Inflammatory macrophage (primary cell): ENCODE data around the gene SGSM1.

Experiments
- DNase-seq, 2 donors: peaks; one replicate each; pipeline ENCODE4 v3.0.0-alpha.2; 2020 to 2022

Gene SGSM1

DNA sequence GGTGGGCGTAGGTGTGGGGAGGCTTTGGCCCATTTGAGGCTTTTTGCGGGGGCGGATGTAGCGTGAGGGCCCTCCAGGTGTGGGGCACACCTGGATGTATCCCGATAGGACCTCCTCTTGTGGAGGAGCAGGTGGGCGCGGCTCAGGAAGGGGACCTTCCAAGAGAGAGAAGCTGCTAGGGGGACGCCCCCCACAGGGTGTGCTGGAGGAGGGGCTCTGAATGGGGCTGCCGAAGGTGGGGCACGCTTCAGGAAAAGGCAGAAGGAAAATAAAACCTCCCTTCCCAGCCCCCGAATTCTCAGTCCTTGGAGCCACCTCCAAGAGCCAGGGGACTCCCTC is 621 bp downstream of the SGSM1 start:
- DNase-seq, result no peak

DNA sequence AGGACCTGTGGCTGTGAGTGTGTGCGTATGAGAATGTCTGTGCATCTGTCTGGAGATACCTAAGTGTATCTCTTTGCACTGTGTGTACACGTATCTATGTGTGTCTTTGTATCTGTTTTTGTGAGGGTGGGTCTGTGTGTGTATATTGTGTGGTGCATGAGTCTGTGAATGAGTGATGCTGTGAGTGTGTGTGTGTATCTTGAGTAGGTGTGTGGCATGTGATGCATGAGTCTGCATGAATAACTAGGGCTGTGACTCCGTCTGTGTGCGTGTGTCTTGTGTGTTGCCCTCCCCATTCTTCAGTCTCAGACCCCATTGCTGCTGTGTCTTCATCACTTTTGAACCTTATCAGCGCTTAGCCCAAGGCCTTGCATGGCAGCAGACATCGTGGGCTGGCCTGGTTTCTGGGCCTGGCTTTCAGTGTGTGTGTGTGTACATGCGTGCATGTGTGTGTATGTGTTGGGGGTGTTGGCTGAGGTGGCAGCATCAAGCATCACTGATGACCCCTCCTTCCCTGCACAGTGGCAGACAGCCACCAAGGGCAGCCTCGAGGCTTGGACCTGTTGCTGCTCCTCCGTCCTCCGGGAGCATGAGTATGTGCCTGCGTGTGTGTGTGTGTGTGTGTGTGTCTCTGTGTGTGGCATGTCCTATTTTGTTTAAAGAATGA is 1.4 kb downstream of the SGSM1 start:
- peak in 1 of 2 donors; percentile 1 for DNase-seq

DNA sequence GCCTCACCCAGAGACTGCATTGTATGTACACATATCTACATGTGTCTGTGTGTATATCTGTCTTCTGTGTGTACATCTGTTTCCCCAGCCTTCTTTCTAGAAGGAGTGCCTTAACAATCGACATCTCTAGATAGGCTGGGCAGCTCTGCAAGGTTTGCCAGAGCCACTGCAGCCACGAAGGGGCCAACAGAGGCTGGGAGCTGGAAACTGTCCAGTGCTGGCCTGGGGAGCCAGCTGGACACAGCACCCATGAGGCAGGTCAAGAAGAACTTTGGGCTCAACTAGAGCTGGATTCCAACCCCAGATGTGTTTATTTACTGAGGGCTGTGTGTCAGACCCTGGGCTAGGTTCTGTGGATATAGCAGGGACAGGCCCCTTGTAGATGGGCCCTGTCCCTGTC is 3.3 kb downstream of the SGSM1 start:
- DNase-seq, result no peak

DNA sequence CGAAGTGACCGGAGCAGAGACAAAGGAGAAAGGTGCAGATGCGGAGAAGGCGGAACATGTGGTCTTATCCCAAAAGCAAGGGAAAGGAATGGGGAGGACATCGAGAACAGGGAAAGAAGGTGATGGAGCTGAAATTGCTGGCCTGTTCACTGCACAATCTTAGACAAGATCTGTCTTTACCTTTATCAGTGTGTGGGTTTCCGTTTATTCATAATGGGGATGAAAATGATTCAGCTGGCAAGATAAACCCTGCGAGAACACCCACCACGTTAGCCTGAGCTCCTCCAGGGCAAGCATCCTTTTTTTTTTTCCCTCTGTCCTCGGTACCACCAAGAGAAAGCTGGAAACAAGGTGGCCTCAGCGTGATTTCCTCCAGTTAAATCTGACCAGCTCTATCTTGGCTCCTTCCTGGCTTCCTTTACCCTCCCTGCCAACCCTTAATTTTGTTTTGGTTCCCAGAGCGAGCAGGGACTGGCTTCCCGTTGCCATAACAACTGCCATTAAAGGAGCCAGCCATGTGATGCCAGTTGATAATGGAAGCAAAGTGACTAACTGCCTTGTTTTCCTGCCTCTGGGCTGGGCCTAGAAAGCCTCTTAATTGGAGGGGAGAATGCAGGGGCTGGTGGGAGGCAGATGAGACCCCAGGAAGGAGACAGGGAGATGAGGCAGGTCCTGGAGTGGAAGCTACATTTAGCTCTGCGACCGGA is 4.2 kb downstream of the SGSM1 start:
- DNase-seq, result no peak

DNA sequence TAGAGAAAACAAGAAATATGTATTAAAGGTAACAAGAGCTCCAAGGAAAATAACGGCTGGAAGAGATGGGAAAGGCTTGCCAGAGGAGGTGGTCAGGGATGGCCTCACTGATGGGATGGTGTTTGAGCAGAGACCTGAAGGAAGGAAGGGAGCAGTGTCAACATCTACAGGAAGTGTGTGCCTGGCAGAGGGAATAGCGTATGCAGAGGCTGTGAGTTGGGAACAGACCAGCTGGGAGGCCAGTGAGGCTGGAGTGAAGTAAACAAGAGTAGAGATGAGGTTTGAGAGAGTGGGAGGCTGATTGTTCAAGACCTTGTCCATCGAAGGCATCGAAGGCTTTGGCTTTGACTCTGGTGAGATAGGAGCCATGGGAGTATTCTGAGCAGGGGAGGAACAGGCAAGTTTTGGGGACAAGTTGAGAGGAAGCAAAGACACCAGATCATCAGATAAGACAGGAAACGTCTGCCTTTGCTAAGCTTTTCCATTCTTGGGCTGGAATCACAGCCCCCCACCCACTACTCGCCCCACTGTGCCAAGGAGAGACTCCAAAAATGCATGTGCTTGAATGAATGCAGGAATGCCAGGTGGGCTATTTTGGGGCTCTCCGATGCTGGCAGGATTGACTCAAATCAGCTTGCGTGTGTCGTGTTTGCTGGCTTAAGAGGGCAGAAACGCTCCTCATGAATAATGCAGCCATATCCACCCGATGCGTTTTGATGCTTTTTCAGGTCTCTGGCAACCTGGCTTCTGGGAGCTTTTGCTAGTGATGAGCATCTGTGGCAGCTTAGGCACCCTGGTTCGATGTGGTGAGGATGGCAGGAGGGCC is 7.2 kb downstream of the SGSM1 start:
- no peak for DNase-seq

DNA sequence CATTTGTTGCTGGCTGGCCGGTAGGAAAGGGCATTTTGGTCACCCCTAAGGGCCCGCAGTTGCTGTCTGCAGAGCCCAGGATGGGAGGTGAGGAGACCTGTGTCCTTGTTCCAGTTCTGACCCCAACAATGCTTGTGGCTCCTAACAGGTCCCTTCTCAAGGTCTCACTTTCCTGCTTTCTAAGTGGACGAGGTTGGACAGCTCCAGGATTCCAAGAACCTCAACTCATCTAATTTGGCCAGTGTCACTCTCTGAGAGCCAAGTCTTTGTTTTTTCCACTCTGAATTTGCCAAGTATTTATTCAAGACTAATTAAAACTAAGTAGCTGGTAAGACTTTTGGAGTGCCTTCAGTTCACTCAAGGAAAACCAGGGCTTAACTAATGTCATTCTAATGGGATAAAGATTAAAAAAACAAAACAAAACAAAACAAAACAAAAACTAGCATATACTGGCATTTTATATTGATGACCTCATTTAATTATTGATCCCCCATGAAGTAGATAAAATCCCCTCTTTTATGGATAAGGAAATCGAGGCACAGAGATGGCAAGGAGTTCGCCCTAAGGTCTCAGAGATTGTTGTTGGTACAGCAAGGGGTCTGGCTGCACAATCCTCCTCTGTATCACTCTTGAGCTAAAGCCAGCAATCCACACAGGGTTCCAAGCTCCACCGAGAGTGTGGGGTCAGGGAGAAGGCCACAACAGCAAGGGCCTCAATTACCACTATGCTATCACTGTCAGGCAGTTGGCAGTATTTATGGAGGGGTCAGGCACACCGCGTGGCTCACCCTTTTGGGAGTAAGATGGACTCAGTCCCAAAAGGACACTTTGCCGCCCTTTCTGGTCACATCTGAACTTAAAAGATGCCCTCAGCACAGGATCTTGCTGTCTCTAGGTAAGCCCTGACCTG is 8.1 kb downstream of the SGSM1 start:
- no peak for DNase-seq

DNA sequence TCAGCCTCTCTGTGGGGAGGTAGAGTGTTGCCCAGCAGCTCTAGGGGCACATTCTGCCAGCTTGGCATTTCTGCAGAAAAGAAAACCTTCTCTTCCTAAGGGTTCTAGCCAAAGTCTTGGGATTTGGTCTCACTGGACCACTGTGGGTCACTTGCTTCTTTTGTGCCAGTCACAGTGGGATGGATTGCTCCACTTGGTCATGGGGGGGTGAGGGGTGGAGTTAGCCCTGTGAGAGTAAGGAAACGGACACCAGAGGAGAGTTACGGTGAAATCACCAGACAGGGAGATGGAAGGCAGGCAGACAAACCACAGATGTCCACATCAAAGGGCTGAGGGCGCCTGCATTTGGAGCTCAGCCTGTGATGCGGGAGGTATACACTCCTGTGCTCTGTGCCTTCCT is 10.8 kb downstream of the SGSM1 start:
- no peak for DNase-seq

DNA sequence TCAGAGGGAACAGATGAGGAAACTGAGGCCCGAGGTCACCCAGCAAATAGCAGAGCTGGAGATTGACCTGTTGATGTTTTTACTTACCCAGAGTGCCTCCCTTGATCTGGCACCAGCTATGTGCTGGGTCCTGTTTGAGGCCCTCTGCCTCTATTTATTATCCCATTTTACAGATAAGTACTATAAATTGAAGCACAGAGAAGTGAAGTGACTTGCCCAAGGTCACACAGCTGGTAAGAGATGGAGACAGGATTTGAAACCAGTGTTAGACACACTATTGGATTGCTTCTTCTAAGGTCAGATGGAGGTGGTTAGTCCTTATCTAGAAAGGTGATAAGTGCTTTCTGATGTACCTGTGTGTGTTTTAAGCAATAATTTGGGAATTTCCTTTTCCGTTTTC is 13.5 kb downstream of the SGSM1 start:
- no peak for DNase-seq

DNA sequence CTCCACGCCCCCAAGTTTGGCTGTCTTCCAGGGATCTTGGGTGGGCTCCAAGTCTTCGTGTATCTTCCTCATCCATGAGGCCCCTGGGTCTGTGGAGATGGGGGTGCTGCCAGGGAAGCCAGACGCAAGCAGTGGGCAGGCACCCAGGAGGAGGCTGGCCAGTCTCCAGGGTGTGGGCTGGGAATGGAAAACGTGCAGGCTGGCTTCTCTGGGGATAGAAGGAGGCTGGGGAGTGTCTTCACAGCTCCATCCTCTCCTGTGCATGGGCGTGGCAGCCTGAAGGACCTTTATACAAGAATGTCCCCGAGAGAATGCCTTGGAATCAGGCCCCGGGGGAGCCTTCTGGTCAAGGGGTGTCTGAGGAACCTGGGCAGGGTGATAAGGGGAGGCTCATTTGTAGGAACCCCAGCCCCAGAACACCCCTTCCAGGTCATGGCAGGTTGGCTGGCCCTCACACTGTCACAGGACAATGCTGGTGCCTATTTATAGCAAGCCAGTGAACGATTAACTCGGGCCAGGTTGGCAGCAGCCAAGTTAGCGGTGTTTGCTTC is 14.0 kb downstream of the SGSM1 start:
- no peak for DNase-seq

DNA sequence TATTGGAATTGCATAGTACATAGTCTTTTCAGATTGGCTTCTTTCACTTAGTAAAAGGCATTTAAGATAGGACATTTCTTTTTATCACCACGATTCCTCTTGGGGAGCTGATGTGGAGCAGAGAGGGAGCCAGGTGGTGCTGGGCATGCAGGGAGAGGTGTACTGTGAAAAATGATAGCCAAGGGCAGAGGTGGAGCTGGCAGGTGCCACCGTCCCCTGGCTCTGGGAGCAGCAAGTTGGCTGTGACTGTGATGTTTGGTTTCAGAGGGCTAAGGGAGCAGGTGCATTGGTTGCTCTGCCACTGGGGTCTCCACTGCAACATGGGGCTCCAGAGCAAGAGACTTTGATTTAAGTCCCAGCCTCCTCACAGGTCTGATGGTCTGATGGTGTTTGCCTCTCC is 16.5 kb downstream of the SGSM1 start:
- DNase-seq, result no peak

DNA sequence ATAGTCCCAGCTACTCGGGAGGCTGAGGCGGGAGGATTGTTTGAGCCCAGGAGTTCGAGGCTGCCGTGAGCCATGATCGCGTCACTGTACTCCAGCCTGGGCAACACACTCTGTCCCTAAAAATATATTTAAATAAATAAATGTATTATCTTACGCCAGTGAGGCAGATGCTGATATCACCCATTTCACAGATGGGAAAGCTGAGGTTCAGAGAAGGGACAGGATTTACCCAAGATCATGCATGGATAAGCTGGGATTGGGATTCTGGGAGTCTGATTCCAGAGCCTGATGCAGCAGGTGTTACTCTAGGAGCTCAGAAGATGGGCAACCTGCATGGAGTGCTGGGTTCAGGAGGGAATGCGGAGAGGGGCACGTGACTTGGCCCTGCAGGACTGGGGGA is 17.8 kb downstream of the SGSM1 start:
- DNase-seq, result no peak

DNA sequence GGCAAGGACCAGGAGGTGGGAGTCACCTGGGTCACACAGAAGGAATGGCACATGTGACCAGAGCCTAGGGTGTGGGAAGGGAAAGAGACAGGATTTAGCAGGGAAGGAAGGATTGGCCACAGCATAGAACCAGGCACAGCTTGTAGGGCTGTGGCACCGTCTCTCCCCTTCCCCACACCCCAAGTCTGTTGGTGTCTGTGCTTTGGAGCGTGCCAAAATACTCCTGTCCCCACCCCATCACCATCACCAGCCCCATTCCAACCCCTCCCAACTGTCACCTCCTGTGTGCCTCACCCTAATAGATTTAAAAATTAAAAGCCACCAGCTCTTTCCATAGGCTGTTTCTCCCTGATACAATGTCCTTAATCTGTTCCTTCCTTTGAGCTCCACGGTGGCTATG is 18.2 kb downstream of the SGSM1 start:
- DNase-seq, result no peak

DNA sequence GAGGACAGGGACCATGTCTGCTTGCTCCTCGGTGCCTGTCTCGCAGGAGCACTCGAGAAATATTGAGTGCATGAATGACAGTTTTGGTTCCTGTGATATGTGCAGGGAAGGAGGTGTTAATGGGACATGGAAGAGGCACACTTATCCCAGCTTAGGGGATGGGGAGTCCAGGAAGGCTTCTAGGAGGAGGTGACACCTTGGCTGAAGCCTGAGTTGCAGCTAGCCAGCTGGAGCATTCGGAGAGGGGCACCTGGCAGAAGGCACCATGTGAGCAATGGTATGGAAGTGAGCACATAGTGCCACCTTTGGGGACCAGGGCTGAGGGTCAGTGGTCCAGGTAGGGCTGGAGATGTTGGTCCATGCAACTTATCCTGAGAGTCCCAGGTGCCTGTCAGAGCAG is 18.9 kb downstream of the SGSM1 start:
- DNase-seq, result no peak

DNA sequence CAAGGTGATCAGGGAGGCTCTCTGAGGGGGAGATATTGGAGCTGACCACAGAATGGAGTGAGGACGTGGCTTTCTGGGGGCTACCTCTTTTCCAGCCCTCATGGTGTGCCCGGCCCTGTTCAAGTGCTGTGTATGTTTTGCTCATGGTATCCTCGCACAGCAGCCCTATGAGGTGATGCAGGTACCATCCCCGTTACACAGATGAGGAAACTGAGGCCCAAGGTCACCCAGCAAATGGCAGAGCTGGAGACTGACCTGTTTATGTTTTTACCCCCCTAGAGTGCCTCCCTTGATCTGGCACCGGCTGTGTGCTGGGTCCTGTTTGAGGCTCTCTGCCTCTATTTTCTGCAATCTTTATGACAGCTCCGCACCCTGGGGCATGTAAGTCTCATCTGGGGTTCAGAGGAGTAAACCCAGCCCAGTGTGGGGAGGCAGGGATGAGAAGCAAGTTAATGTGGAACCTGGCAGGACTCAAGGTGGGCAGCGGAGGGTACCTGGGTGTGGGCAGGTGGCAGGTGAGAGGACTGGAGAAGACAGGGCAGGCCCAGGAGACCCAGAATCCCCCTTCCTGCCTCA is 20.8 kb downstream of the SGSM1 start:
- no peak for DNase-seq

DNA sequence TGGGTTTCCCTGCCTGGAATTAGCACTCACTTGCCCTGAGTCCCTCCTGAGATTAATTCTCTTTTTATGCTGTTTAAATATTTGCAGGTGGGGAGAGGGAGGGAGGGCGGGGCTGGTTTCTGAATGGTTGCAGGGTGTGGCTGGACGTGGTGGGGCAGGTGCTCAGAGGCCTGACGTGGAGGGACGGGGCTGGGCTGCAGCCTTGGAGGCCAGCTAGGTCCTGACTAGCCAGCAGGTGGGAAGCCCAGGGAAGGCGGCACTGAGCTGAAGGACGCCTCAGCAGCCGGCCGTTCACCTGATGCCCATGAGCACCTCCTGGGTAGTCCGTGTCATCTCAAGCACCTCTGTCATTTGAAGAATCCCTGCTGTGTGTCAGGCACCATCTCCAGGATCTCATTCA is 21.3 kb downstream of the SGSM1 start:
- DNase-seq, result no peak

DNA sequence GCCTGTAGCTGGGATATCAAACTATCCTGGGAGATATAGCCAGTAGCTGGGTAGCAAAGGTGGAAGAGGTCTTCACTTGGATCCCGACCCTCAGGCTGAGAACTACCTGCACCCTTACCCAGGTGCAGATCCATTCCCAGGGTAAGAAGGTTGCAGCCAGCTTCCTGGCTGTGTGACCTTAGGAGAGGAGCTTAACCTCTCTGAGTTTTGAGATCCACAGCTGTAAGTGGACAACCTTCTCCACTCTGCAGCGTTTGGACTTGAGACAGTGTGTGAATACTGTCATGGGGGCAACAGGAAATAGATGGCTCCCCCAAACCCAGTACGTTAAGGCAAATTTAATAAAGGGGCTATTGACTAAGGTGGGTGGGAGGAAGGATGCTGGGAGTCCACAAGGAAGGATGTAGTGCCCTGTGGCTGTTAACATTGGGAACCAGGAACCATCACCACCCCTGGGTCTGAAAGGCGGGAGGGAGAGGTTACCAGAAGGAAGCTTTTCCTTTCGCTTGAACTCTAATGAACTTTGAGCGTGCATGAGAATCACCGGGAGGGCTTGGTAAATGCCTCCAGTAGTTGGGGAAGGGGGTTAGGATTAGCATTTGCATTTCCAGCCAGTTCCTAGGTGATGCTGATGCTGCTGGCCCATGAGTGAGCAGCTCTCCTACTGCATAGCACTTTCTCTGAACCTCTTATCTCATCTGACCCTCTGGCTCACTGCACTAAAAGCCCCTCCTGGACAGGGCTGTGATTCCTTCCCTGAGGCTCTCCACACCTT is 24.4 kb downstream of the SGSM1 start:
- DNase-seq, result no peak

DNA sequence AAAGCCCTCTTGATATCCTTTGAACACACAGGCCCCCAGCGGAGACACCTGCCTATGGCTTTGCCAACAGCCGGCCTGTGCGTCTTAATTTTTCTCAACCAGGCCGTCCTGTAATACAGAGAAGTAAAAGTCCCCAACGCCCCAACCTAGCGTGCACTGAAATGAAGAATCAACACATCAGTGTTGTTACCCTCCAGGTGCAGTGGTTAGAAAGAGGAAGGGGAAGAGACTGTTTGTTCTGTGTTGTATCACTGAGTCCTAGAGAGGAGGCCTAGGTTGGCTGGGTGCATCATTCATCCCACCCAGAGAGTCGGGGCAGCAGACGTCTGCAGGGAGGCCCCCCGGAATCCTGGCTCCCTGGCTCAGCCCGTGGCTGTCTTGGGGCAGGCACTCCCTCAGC is 25.7 kb downstream of the SGSM1 start:
- DNase-seq, result no peak

DNA sequence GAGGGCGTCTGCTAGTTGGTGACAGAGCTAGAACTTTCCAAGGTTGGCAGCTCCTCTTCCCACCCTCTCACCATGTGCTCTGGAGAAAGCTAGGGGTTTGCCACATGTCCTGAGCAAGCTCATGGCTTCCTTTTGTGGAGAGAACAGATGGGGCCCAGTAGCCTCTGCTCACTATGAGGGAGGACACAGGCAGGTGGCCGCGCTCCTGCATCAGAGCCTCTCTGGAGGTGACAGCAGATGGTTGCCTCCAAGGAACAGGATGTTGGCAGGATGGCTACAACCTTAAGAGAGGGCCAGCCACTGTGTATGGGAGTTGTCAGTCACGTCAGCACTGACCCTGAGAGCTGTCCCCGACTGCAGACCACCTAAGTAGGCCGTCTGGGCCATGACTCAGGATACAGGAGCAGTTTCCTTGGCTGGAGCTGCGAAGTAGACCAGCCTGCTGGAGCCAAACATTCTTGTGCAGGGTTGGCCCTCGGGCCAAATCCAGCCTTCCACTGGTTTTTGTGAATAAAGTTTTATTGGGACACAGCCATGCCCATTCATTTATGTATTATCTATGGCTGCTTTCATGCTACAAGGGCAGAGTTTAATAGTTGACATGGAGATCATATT is 28.0 kb downstream of the SGSM1 start:
- DNase-seq, result no peak

DNA sequence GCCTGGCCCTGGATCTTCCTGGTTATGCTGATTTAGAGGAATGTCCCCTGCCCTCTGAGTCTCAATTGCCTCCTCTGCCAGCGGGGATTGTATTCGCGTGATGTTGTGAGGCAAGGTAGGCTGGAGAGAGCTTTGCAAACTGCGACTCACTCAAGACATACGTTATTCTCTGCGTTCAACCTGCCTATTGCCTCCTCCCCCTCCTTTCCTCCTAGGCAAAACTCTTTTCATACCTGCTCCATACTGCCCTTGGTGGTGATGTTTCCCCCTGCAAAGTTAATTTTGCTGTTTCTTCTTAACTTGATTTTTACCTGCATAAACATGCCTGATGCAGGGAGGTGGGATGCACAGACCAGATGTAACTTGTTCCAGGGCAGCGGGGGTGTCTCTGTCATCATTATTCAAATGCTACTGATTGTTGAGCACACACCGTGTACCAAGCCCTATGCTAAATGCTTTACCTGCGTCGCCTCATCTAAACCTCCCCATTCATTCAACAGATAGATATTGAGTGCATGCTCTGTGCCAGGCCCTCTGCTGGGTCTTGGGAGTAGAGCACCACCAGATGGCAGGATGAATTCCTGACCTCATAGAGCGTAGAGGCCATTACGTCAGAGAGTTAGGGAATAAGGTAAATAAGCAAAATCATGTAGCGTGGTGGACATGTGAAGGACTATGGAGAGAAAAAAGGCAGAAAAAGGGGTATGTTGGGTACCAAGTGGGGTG is 29.0 kb downstream of the SGSM1 start:
- DNase-seq, result no peak

DNA sequence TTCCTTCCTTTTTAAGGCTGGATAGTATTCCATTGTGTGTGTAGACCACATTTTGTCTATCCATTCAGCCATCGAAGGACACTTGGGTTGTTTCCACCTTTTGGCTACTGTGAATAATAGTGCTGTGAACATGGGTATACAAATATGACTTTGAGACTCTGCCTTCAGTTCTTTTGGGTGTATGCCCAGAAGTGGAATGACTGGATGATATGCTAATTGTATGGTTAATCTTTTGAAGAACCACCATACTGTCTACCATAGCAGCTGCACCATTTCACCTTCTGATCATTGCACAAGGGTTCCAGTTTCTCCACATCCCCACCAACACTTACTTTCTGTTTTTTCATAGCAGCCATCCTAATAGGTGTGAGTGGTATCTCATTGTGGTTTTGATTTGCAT is 30.3 kb downstream of the SGSM1 start:
- no peak for DNase-seq
